ENCODE data around the gene CTTN.

The CTTN gene

DNA sequence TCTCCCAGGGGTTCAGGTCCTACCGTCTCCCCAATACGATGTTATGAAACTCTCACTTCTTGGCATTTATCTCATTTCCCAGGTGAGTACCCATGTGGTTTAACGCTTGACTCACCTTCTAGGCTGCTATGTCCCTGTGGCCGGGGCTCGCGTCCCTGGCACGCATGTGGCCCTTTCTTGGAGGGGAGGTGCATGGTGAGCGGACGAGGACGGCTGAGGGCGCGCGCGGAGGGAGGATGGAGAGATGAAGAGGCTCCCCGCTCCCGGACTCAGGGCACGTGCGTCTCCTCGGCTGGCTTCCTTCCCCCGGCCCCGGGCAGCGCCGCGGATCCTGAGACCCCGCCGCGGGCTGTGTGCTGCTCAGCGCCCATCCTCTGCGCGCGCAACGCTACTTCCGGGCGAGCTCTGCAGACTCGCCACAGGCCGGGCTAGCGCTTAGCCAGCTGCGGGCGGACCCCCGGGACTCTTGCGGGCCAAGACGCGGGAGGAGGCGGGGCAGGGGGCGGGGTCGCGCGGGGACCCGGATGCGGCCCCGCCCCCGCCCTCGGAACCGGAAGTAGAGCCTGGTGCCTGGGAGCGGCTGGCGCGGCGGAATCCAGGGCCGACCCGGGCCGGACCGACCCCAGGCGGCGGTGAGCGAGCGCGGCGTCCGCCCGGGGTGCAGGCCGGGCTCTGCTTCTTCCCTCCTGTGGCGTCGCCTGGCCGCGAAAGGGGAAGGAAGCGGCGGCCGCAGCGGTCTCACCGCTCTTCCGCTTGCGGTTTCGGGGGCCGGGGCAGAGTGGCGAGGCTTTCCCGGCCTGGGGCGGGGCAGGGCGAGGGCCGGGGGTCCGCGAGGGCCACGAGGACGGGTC, at the start of gene CTTN:
Gene CTTN (plus strand): TSS at position 547 of the 851 bp plus-strand sequence. CDS start 8,769 bp downstream, outside the sequence.
- peak within 1 kb of the TSS; percentile 75 for H3K4me3 ChIP-seq (ENCODE audit: low read depth, low read length)
- DNase-seq (ENCODE audit: low read depth) = peak; percentile 66
- TF ChIP-seq, protein P1, sequence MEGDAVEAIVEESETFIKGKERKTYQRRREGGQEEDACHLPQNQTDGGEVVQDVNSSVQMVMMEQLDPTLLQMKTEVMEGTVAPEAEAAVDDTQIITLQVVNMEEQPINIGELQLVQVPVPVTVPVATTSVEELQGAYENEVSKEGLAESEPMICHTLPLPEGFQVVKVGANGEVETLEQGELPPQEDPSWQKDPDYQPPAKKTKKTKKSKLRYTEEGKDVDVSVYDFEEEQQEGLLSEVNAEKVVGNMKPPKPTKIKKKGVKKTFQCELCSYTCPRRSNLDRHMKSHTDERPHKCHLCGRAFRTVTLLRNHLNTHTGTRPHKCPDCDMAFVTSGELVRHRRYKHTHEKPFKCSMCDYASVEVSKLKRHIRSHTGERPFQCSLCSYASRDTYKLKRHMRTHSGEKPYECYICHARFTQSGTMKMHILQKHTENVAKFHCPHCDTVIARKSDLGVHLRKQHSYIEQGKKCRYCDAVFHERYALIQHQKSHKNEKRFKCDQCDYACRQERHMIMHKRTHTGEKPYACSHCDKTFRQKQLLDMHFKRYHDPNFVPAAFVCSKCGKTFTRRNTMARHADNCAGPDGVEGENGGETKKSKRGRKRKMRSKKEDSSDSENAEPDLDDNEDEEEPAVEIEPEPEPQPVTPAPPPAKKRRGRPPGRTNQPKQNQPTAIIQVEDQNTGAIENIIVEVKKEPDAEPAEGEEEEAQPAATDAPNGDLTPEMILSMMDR (IDR thresholded peaks at IDR 0.05; ENCODE audit: low read depth, low read length, missing control alignments) = no peak
- in situ Hi-C loops (cut with HindIII; ENCODE audit: low sequenced_read_pairs) = no loop called here

DNA sequence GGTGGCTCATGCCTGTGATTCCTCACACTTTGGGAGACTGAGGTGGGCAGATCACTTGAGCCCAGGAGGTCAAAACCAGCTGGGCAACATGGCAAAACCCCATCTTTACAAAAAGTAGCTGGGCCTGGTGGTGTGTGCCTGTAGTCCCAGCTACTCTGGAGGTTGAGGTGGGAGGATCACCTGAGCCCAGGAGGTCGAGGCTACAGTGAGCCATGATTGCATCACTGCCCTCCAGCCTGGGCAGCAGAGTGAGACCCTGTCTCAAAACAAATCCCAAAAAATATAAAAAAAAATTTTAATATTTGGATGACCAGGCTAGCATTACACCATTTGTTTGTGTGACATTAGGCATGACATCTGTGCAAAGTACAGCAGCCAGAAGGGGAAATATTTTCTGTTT, 49.7 kb upstream of the CTTN start:
- no peak for DNase-seq (ENCODE audit: low read depth)
- in situ Hi-C loops (cut with HindIII; ENCODE audit: low sequenced_read_pairs) = no loop called here
- H3K4me3 ChIP-seq (ENCODE audit: low read depth, low read length) = no peak overlapping the region
- TF ChIP-seq, protein P1 (IDR thresholded peaks at IDR 0.05; ENCODE audit: low read depth, low read length, missing control alignments) = no peak

DNA sequence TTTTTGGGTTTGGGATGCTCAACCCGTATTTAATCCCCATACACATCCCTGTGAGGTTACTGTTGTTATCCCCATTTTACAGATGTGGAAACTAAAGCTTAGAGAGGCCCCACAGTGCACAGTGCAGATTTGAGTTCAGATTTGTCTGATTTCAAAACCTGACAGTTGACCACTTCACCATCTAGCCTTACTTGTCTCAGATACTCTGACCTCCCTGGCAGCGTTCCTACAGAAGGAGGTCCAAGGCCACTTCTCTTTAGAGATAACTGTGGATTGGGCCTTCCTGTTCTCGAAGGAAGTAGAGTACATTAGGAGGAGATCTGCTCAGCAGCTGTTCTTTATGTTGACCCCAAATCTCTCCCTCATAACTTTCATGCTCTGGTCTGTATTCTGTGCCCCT, 46.7 kb upstream of the CTTN start:
- DNase-seq (ENCODE audit: low read depth) = no peak
- in situ Hi-C loops (cut with HindIII; ENCODE audit: low sequenced_read_pairs) = no loop called here
- TF ChIP-seq, protein P1 (IDR thresholded peaks at IDR 0.05; ENCODE audit: low read depth, low read length, missing control alignments) = no peak
- no peak overlapping the region for H3K4me3 ChIP-seq (ENCODE audit: low read depth, low read length)

DNA sequence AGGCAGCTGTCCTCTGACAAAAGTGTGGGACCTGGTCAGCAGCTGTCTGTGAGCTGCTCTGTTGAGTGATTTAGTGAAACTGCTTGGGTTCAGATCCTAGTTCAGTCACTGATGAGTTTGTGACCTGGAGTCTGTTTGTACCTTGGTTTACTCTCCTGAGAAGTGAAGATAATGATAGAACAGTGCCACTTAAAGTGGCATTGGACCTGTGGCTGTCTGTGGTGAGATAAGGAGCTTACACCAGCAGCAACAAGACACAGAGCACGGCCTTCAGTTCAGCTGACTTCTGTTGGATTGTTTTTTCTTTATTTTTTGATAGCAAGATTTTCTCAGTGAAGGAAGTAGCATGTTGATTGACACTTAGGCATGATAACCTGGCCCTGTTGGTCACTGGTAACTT, 46.2 kb upstream of the CTTN start:
- TF ChIP-seq, protein P1 (IDR thresholded peaks at IDR 0.05; ENCODE audit: low read depth, low read length, missing control alignments) = no peak
- no peak overlapping the region for H3K4me3 ChIP-seq (ENCODE audit: low read depth, low read length)
- no peak for DNase-seq (ENCODE audit: low read depth)
- in situ Hi-C loops (cut with HindIII; ENCODE audit: low sequenced_read_pairs) = no loop called here

DNA sequence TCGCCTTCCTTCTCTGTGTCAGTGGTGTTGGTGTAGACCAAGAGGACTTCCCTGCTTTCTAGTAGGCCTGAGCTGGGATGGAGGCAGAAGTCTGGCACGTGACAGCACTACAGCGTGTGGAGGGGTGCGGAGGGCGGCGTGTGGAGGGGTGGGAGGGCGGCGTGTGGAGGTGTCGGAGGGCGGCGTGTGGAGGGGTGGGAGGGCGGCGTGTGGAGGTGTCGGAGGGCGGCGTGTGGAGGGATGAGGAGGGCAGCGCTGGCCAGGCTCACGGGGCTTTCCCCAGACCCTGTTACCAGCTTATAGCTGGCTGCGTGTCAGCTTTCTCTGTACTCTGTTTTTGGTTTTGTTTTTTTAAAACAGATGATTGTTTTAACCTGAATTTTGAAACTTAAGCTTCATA, 45.7 kb upstream of the CTTN start:
- no peak for DNase-seq (ENCODE audit: low read depth)
- H3K4me3 ChIP-seq (ENCODE audit: low read depth, low read length) = no peak overlapping the region
- in situ Hi-C loops (cut with HindIII; ENCODE audit: low sequenced_read_pairs) = no loop called here
- TF ChIP-seq, protein P1 (IDR thresholded peaks at IDR 0.05; ENCODE audit: low read depth, low read length, missing control alignments) = no peak

DNA sequence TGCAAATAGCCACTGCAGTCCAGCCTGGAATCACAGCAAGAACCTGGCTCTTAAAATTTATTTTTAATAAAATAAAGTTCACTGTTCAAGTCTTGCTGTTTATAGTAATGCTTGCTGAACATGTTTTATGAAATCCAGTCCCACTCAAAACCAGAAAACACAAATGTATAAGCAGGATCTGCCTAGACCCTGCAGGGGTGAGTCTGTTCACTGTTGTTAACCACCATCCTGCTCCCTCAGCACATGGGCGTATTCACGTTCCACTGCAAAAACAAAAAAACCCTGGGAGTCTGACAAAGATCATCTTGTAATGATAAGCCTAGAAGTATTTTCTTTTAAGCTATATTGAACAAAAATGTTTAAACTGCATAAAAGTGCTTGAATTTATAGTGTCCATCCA, 45.0 kb upstream of the CTTN start:
- TF ChIP-seq, protein P1 (IDR thresholded peaks at IDR 0.05; ENCODE audit: low read depth, low read length, missing control alignments) = no peak
- no peak for DNase-seq (ENCODE audit: low read depth)
- in situ Hi-C loops (cut with HindIII; ENCODE audit: low sequenced_read_pairs) = no loop called here
- no peak overlapping the region for H3K4me3 ChIP-seq (ENCODE audit: low read depth, low read length)

Data from astrocyte of the cerebellum (primary cell).